Activated CD8-positive, alpha-beta memory T cell treated with anti-CD3 and anti-CD28 coated beads for 24 hours (primary cell): Measurements from ENCODE around the gene PANK3.
"Not testable (repeated sequence)": the region's sequence is repeated elsewhere in the genome, so short reads cannot be mapped to it uniquely, and the experiment has no call there.

Experiments
- DNase-seq: peaks from one replicate; pipeline ENCODE4 v3.0.0-alpha.2; 2020

PANK3 gene

GRCh38 chr5:168549554-168549953 is 29.6 kb downstream of the PANK3 start:
- no peak for DNase-seq

- DNase-seq, result no peak
Measured at GRCh38 chr5:168537176-168537575, 42.0 kb downstream of the PANK3 start.

GRCh38 chr5:168534351-168534750 is 44.8 kb downstream of the PANK3 start:
- DNase-seq, result not testable (repeated sequence)

GRCh38 chr5:168531987-168532864 is 46.9 kb downstream of the PANK3 start:
- no peak for DNase-seq

GRCh38 chr5:168531191-168531590 is 48.0 kb downstream of the PANK3 start:
- DNase-seq, result no peak

GRCh38 chr5:168530621-168531150 is 48.5 kb downstream of the PANK3 start:
- DNase-seq, result no peak

- DNase-seq, result no peak
Measured at GRCh38 chr5:168529374-168530234, 49.6 kb downstream of the PANK3 start.

GRCh38 chr5:168528521-168529373 is 50.4 kb downstream of the PANK3 start, which contains the start of gene FBLL1:
Gene FBLL1, plus strand, starts transcription at chr5:168529305. Its CDS starts 200 bp downstream, at chr5:168529505.
- DNase-seq, result peak; percentile 62

- DNase-seq, result no peak
Measured at GRCh38 chr5:168527756-168528295, 51.3 kb downstream of the PANK3 start.

- DNase-seq, result no peak
Measured at GRCh38 chr5:168525856-168526255, 53.3 kb downstream of the PANK3 start.

- no peak for DNase-seq
Measured at GRCh38 chr5:168513861-168514428, 65.2 kb downstream of the PANK3 start.

GRCh38 chr5:168502563-168503237 is 76.5 kb downstream of the PANK3 start:
- DNase-seq, result no peak
